HG02642 (cell line): Measurements from ENCODE around the gene ADGRB3.

Experiments used
- ATAC-seq: cut with Tn5 transposase; IDR thresholded peaks from one replicate; pipeline ENCODE4 v1.9.1; 2021; ENCODE audit warnings: mild to moderate bottlenecking; ENCODE audit not compliant: unreplicated experiment, poor library complexity

The ADGRB3 gene

DNA sequence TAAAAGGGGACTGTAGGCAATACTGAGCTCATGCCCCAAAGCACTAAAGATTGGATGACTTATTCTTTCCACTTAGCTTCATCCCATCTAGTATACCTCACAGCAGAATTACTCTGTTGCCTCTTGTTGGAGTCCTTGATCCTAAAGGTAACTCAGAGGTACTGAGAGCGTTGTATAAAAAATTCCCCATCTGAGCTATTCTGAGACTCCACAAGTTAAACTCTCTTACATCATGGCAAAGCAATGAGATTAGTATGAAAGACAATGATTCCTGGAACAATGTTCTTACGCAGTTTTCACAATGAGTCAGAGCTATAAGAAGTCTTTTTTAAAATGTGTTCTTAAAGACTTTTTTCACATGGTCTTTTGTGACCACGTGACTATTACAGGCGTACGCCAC is 370.1 kb downstream of the ADGRB3 start:
- ATAC-seq: no peak

DNA sequence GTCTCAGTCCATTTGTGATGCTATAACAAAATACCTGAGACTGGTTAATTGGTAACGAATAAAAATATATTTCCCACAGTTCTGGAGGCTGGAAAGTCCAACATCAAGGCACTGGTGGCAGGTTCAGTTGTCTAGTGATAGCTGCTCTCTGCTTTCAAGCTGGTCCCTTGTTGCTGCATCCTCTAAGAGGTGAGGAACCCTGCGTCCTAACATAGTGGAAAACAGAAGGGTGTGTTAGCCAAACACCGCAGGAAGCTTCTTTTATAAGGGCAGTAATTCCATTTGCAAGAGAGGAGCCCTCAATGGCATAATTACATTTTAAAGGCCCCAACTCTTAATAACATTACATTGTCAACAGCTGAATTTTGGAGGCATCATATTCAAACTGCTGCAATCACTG is 372.7 kb downstream of the ADGRB3 start:
- no peak for ATAC-seq

DNA sequence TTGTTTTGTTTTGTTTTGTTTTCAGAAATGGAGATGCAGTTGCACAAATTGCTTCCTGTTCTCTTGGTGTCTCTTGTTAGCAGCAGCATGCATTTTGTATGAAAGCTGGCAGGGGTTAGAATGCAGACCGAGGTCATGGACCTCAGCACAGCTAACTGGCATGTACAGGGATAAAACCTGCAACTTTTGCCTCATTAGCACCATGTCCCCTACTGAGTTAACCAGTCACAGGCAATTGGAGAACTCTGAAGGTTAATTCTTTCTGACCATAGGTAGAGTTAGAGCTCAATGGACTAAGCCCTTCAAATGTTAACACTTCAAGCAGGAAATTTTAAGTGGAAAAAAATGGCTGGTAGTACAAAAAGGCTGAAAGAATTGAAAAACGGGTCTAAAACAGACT is 377.1 kb downstream of the ADGRB3 start:
- ATAC-seq: no peak

DNA sequence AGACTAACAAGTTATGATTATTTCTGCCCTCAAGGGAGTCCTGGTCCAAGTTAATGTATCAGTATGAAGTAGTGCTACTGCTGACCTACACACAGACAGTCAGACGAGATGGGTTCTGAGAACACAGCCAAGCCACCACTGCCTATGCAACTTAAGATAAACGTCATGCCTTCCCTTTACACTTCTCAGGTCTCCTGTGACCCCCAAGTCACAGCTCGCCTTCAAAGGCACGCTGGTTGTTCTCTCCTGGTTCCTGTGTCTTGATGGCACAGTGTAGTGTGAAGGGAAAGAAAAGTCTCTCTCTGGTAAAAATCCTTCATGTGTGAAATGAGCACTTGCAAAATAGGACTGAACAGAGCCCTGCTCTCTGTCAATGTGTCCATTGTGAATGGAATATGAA is 377.8 kb downstream of the ADGRB3 start:
- ATAC-seq: no peak

DNA sequence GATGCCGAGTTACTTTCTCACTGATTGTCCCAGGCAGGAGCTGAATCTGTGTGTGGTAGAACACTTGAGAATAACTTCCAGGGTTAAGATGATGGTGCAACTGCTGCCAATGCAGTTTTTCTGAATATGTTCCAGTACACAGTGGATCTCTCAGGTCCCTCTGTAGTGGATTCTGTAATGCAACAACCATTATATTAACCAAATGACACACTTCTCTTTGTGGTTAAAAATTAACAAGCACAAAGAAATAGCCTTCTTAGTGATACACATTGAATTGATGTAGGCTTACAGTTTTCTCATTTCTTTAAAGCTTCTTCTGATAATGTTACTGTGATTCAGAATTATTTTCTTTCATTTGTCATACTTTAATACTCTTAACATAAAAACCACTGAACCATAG is 383.8 kb downstream of the ADGRB3 start:
- no peak for ATAC-seq

DNA sequence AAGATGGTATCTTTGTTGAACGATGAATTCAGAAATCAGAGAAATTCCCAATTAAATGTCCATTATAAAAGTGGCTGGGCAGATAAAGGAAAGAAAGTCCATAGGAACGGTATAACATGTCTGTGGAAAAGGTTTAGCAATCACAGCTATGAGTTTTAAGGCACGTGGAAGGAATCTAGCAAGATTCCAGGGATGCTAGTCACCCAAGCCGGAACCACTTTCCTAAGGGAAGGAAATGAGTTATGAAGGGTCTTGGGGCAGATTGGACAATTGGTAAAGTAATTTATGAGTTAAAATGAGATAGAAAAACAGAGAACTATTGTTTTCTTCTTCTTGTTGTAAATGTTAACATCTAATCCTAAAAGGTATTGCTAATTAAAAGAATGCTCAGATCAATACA is 384.8 kb downstream of the ADGRB3 start:
- no peak for ATAC-seq

DNA sequence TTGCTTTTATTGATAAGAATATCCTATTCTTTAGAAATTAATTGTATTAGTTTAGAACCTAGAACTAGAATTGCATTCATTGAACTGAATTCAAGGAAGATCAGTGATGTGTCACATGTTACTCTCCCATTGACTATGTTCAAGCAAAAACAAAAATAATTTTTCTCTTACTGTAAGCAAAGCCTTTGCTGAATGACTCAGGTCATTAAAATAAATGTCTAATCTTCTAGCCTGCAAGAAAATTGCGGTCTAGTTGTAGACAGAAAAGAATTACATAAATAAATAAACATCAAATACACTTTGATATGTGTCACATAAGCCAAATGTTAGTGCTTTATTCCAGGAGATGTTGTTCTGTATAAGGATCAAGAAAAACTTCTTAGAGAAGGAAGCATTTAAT is 387.9 kb downstream of the ADGRB3 start:
- ATAC-seq: no peak

DNA sequence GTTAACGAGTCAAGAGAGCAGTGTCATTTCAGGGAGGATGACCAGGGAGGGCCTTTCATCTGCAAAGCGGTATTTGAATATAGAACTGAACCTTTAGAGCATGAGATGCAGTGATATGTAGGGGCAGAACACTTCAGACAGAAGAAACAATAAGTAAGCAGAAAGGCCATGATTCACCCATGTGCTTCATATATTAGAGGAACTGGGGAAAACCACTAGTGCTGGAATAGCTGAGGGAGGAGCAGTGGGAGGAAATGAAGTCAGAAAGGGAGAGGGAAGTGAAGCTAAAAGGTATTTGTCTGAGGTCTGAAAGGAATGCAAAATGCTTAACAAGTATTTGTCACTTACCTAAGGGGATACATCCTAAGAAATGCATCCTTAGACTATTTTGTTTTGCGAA is 391.2 kb downstream of the ADGRB3 start:
- ATAC-seq: no peak

DNA sequence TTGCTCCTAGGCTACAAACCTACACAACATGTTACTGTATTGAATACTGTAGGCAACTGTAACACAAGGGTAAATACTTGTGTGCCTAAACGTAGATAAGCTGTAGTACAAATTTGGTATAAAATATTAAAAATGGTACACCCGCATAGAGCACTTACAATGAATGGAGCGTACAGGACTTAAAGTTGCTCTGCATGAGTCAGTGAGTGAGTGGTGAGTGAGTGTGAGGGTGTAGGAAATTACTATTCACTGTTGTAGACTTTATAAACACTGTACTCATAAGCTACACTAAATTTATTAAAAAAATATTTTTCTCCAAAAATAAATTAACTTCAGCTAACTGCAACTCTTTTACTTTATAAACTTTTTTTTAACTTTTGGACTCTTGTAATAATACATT is 391.6 kb downstream of the ADGRB3 start:
- no peak for ATAC-seq

DNA sequence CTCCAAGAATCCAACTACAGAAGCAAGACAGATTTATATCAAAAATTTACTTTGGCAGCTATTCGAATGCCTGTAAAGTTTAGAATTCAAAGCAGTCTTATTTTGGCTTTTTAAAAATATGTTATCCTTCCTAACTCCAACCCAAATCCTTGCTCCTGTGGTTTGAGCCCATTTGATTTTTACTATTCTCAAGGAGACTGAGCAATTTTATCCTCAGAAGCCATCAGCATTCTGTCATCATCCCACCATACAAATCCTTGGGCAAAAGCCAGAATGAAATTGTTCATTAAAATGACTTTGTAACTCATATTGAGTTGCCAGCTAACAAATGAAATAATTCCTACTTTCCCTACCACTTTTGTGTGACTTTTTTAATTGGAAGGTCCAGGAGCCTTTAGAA is 392.8 kb downstream of the ADGRB3 start:
- no peak for ATAC-seq

DNA sequence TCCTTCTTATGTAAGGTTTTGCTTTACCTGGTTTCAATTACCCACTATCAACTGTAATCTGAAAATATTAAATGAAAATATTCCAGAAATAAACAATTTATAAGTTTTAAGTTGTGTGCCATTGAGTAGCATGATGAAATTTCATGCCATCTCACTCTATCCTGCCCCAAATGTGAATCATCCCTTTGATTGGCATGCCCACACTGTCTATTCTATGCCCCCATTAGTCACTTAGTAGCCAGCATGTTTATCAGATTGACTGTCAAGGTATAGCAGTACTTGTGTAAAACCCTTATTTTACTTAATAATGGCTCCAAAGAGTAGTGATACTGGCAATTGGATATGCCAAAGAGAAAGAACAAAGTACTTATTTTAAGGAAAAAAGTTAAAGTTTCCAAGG is 403.8 kb downstream of the ADGRB3 start:
- ATAC-seq: no peak

DNA sequence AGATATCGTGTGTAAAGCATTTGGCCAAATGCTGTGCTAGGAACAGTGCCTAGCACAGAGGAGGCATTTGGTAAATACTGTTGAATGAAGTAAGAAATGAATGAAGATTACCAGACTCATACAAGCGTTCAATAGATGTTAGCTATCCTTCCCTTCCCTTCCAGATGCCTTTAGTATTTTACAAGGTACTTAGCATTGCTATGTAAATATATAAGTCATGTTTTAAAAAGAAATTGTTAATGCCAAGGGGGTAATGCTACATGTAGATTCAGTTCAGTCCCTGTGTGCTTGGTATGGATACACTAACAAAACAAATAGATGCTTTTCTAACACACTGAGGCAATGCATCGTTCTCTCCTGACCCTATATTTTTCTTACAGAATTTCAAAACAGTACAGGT is 407.2 kb downstream of the ADGRB3 start:
- no peak for ATAC-seq

DNA sequence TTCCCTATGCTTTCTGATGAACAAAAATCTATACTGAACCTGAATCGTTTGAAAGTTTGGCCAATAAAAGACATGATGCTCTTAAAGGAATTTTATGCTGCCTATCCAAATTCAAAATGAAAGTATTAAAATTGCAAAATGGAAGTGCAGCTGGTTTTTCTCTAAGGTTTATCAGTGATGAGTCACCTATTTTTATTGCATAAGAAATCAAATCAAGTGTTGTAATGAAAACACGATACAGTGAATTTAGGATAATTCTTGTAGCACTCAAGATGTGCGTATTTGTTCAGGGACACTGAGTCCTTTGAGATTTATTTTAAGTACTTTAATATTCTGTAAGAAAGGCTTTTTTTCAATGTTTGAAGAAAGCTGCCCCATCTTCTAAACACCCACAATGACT is 409.5 kb downstream of the ADGRB3 start:
- ATAC-seq: no peak

DNA sequence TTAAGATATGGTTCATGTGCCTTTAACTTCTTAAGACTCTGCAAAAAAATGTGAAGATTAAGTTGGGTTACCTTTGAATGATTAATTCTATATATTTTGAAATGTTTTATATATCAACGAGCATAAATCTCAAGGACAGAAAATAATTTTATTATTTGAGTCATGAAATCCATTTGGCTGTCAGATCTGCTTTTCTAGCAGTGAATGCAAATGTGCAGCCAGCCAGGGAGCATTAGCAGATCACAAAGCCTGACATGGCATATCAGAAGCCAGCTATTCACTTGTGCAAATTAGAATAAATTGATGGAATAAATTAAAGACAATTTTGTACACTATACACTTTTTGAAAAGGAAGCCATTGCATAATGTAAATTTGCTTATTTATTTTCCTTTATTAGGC is 424.3 kb downstream of the ADGRB3 start:
- no peak for ATAC-seq

DNA sequence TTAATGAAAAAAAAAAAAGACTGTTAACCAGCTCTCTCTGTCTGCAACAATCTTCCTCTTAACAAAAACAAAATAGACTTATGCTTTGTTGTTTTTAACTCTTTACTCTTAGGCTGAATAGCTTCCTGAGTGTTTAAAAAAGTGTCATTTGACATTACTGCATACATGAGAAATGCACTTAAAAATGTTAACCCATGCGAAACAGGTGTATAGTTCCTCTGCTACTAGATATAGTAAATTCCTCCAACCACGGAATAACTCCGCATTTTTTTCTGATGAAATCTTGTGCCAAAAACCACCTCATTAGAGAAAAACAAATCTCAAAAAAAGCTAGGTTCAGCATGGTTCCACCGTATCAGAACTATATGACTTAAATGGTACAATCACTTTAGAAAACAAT is 426.0 kb downstream of the ADGRB3 start:
- ATAC-seq: no peak

DNA sequence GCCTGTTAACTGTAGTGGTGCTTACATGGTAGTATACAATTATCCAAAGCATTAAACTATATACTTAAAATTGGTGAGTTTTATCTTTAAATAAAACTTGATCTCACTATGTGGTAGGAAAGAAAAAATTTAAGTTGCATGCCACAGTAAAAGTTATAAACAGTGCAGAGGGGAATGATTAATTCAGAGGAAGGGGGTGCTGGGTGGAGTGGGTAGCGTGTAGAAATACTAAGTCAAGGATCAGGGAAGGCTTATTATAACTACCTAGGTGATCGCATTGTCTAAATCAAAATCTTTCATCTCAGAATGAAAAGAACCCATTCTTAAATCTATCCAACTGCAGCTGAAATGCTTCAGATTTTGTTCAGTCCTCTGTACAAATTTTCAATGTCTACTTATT is 428.3 kb downstream of the ADGRB3 start:
- no peak for ATAC-seq

DNA sequence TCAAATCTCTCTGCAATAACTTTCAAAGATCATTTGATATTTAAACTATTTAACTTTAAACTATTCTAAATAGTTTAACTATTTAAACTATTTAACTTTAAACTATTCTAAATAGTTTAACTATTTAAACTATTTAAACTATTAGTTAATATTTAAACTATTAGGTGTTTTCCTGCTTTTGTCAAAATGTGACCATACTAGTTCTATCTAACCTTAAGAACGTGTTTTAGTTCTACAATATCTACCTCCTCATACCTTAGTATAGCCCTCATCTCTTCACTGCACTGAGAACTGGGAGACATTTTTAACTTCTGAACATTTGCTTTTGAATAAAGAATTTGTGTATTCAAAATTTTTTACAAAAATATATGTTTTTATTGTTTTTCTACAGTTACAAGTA is 429.1 kb downstream of the ADGRB3 start:
- ATAC-seq: no peak

DNA sequence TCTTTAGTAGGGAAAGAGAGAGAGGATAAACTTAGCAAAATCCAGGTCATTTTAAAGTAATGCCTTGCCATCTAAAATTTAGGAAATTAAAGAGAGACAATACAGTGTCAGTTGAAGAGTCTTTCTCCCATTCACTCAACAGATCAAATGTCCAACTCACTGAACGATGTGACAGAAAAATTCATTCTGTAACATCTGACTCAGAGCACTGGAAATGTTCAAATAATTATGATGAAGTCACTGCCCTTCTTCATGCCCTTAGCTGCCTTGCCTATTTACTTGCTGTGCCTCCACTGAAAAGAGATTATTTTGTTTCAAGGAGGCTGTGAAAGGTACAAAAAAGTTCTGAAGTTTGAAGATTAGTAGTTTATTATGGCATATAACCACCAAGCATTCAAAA is 434.8 kb downstream of the ADGRB3 start:
- no peak for ATAC-seq

DNA sequence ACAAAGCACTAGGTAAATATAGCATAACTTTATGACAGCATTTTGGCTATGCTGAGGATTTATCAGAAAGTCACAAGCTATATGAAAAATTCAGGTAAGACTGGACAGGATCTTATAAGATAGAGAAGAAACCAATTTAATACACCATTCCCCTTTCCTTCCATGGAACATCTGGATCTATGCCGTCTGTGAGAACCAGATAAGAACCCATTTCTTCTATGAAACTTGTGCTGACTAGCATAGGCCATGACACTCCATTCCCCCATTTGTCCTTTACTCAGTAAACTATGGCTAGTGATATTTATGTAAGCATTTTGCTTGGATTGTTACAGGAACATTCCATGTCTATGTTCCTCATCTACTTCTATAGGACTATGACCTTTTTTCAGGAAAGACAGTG is 437.7 kb downstream of the ADGRB3 start:
- no peak for ATAC-seq

DNA sequence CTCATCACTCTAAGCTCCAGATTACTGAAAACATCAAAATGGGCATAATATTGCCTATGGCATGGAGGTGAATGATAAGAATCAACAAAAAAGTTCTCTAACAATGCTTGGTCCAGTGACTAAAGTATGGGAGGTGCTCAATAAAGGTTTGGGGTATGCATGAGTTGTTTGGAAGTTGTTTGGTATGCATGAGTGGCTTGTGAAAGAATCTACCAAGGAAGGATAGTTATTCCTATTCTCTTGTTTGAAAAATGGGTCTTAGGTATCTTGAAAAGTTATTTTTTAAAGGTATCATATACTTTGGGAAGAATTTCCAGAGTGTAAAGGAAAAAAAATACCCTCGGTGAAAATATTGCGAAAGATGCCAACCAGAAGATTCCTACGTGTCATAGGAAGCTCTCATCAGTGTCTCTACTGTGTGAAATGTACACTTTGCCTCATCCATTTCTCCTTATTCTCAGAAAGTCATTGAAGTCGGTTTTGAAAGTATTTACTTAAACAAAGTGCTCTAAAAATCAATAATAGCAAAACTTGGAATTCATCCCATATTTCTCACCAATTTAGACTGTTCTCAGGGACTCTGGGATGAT is 449.8 kb downstream of the ADGRB3 start:
- ATAC-seq: no peak

DNA sequence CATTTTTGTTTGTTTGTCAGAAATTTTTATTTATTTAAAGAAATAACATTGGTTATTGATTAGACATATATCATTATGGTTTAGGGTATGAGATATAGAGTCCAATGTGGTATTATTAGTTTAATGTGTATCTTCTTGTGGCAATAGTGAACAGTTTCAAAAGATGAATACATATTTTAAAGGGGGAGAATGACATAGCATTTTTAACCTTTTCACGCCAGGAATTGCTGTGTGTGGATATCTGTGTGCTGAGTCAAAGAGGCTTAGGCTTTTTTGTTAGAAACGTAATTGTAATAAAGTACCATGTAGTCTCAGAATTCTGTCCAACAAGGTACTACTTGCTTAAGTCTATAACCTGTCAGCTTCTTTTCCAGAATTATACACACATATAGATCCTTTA is 451.6 kb downstream of the ADGRB3 start:
- ATAC-seq: no peak

DNA sequence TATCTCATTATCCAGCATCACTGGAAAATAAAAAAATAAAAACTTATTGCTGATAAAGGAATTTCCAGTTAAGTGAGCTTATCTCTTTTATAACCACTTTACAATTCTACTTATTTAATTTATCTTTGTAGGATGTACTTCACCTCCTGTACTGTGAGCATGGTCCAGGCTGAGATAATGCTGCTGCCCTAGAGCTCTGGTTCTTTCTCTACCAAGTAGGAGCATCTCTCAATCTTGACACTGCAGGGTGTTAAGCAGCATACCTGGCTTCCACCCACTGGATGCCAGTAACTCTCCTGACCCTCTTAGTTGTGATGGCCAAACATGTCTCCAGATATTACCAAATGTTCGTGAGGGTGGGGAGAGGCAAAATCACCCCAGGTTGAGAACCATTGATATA is 454.5 kb downstream of the ADGRB3 start:
- no peak for ATAC-seq

DNA sequence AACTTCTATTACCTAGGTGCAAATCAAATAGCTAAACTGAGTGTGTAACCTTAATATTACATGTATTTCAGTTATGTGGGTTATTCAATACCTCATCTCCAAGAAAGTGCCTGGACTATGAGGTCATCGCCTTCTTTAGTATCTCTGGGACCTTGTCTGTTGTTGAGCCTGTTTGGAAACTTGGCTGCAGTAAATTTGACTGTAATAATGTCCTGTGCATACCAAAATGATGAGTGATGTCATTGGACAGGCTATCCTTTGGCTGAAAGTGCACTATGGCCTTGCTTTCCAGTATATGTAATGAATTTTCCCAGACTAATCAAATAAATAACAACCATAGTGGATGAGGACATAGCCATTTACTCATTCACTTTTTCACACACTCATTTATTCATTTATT is 455.1 kb downstream of the ADGRB3 start:
- ATAC-seq: no peak
